Small intestine (tissue), 7 donors: ENCODE results near the gene MEGF11. TPM values are rescaled to one million over a fixed set of nuclear protein-coding genes. Genes with fewer than 3 reads are reported as not detected.

Experiments used
- DNase-seq, 2 donors: peaks; one replicate each; pipeline versions ENCODE4 v3.0.0 to v3.0.0-alpha.2; 2013
- FAIRE-seq: peaks from 2 replicates; lab custom pipeline; 2012; peaks lifted over from hg19 to GRCh38; lab: Jason Lieb, UNC
- H3K27ac ChIP-seq, 3 donors: one replicate each; pipeline ENCODE4 v1.5.1; 2013; ENCODE audit warnings: low read length in 2 of 3, mild to moderate bottlenecking in 2 of 3, control low read depth in 1 of 3, inconsistent platforms in 1 of 3, low read depth in 1 of 3, moderate library complexity in 1 of 3
- H3K27me3 ChIP-seq, 3 donors: one replicate each; pipeline ENCODE4 v1.6.1; 2013; ENCODE audit warnings: low read length in 3 of 3, inconsistent platforms in 1 of 3; ENCODE audit not compliant: control insufficient read depth in 3 of 3, insufficient read depth in 3 of 3
- H3K36me3 ChIP-seq, 3 donors: one replicate each; pipeline ENCODE4 v1.6.1; 2013; ENCODE audit warnings: low read length in 3 of 3, inconsistent platforms in 1 of 3, low read depth in 1 of 3, mild to moderate bottlenecking in 1 of 3, moderate library complexity in 1 of 3; ENCODE audit not compliant: control insufficient read depth in 3 of 3, insufficient read depth in 2 of 3
- H3K4me1 ChIP-seq, 3 donors: one replicate each; pipeline ENCODE4 v1.6.1; 2013; ENCODE audit warnings: low read length in 2 of 3, inconsistent platforms in 1 of 3, low read depth in 1 of 3, mild to moderate bottlenecking in 1 of 3, moderate library complexity in 1 of 3; ENCODE audit not compliant: control insufficient read depth in 3 of 3, insufficient read depth in 2 of 3
- H3K4me3 ChIP-seq, 3 donors: one replicate each; pipeline ENCODE4 v1.5.1; 2013; ENCODE audit warnings: low read length in 3 of 3, control low read depth in 1 of 3, inconsistent platforms in 1 of 3, low read depth in 1 of 3, mild to moderate bottlenecking in 1 of 3, moderate library complexity in 1 of 3
- H3K9me3 ChIP-seq, 2 donors: one replicate each; pipeline ENCODE4 v1.6.1; 2013; ENCODE audit warnings: low read depth in 1 of 2, low read length in 1 of 2; ENCODE audit not compliant: control insufficient read depth in 2 of 2, insufficient read depth in 1 of 2
- WGBS, 3 donors: extraction: QIAGEN DNeasy Blood & Tissue Kit; methylation state at CpG; one replicate each; pipeline ENCODE4 v1.1.7; 2013; 5-methylcytosine and 5-hydroxymethylcytosine counted together
- polyA plus RNA-seq, 4 donors: library from polyadenylated mRNA; stranded (reverse) in 3 of 4; unstranded in 1 of 4; fragments of 200-250 nt in 3 of 4; fragments of 120-200 nt in 1 of 4; gene quantifications; one replicate each; pipeline versions ENCODE4 v1.2.1 to v1.2.3, GENCODE V29; 2013
- donor health status: healthy with polysubstance abuse.
- donor health status: control.
- donor health status: control.
- donor health status: Bipolar disorder and iron deficiency.
- donor health status: healthy.

Gene MEGF11
- polyA plus RNA-seq, 4 donors: 0.24 to 0.41 TPM; not detected in 2

DNA sequence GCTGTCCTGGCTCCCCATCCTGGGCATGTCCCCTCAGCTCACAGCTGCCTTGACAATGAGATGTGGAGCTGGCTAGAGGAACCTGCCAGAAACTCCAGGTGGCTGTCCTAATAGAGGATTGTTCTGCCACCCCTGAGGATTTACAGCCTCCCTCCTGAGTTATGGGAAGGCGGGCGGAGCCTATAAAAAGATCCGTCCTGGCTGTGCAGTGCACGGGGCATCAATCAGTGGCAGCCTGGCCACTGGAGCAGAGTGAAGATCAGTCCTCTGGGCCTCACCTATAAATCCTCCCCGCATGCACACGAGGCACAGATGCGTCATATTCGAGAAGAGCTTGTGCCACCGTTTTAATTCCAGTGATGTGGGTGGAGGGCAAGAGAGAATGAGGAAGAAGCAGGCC is 90.0 kb downstream of the MEGF11 start:
- no peak for DNase-seq
- WGBS, 3 donors: 80 to 83% (median 83%) methylated on average over 9 of the region's 9 CpGs
- Histone ChIP-seq H3K4me1 (no peaks in the 10 kb centered on the region), H3K36me3 (no peaks in the 10 kb centered on the region), H3K4me3 (no peak overlapping the region), H3K27ac (no peak overlapping the region), H3K9me3 (no peaks in the 10 kb centered on the region), H3K27me3 (peaks cover 0 to 9% (median 2%) of the 10 kb centered on the region in 3 donors)
- no peak for FAIRE-seq

DNA sequence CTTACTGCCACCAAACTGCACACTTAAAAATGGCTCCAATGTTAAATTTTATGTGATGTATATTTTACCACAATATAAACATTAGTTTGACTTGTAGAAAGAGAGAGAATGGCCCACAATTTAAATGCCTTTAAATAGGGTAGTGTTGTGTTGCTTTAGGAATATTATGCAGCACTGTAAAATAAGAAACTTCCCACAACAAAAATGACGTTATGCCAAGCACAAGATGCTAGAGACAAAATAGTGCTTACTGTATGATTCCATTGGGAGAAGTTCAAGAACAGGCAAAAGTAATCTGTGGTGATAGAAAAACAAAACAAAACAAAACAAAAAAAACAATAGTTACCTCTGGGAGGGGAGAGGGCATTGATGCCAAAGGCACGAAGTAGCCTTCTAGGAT is 91.3 kb downstream of the MEGF11 start:
- no peak for DNase-seq
- peaks cover 0 to 9% (median 2%) of the 10 kb centered on the region in 3 donors for H3K27me3 ChIP-seq
- H3K36me3 ChIP-seq: no peaks in the 10 kb centered on the region
- WGBS, 3 donors: 59 to 80% (median 61%) methylated on average over 2 of the region's 2 CpGs
- no peak for FAIRE-seq
- H3K4me1 ChIP-seq: no peaks in the 10 kb centered on the region
- no peaks in the 10 kb centered on the region for H3K9me3 ChIP-seq
- H3K27ac ChIP-seq: no peak overlapping the region
- H3K4me3 ChIP-seq: no peak overlapping the region

DNA sequence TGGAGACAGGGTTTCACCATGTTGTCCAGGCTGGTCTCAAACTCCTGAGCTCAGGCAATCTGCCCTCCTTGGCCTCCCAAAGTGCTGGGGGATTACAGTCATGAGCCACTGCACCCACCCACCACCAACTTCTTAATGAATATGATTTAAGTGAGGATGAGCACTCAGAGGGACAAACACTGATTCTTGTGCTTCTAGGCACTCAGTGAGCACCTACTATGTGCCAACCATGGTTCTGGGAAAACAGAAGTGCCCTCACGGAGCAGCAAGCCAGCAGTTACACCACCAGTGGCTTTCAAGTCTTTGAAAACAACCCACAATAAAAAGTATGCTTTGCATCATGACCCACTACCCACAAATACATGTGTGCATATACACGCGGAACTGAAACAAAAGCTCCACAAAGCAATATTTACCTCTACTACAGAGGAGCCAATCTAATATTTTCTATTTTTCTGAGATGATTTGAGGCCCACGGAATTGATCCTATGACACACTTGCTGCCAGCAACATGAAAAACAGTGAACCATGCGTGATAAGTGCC is 91.9 kb downstream of the MEGF11 start:
- H3K9me3 ChIP-seq: no peaks in the 10 kb centered on the region
- H3K36me3 ChIP-seq: no peaks in the 10 kb centered on the region
- no peak overlapping the region for H3K4me3 ChIP-seq
- DNase-seq (no peak), FAIRE-seq (no peak)
- peaks cover 0 to 9% (median 2%) of the 10 kb centered on the region in 3 donors for H3K27me3 ChIP-seq
- no peaks in the 10 kb centered on the region for H3K4me1 ChIP-seq
- no peak overlapping the region for H3K27ac ChIP-seq
- WGBS, 3 donors: 81 to 88% (median 81%) methylated on average over 5 of the region's 5 CpGs

DNA sequence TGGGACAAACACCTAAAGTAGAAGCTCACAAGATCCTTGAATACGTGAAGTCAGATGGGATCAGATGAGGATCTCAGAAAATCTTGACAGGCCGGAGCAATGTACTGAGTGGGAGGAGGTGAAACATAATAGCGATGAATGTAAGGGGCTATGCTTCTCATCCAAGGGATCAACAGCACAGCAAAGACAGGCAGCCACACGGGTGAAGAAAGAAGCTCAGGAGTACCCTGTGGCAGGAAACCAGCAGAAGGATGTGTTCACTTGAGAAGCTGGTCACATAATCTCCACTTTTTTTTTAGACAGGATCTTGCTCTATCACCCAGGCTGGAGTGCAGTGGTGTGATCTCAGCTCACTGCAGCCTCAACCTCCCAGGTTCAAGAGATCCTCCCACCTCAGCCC is 92.4 kb downstream of the MEGF11 start:
- H3K4me1 ChIP-seq: no peaks in the 10 kb centered on the region
- H3K27ac ChIP-seq: no peak overlapping the region
- no peaks in the 10 kb centered on the region for H3K9me3 ChIP-seq
- FAIRE-seq (no peak), DNase-seq (no peak)
- peaks cover 0 to 9% (median 2%) of the 10 kb centered on the region in 3 donors for H3K27me3 ChIP-seq
- WGBS, 3 donors: 77 to 85% (median 85%) methylated on average over 4 of the region's 4 CpGs
- no peaks in the 10 kb centered on the region for H3K36me3 ChIP-seq
- H3K4me3 ChIP-seq: no peak overlapping the region

DNA sequence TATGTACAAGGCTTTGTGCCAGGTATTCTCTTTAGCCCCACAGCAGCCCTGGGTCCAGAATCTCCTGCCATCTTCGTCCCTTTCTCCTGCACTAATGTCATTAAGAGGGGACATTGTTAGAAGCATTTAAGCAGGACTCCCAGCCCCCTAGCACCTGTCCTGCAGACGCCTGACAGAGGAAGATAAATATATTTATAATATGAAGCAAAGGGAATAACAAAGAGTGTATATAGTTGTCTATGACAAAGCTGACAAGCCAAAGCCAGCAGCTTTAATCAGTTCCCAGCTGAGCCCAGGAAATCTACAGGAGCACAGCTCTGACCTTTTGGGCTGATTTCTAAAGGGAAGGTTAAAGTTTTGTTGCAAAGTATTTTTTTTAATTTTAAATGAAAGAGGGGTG is 96.0 kb downstream of the MEGF11 start:
- Histone ChIP-seq H3K4me3 (no peak overlapping the region), H3K36me3 (no peaks in the 10 kb centered on the region), H3K27me3 (peaks cover 0 to 5% (median 0%) of the 10 kb centered on the region in 3 donors), H3K9me3 (no peaks in the 10 kb centered on the region), H3K27ac (no peak overlapping the region), H3K4me1 (no peaks in the 10 kb centered on the region)
- no peak for DNase-seq
- WGBS, 3 donors: 43 to 48% (median 43%) methylated on average over 2 of the region's 2 CpGs
- FAIRE-seq: no peak

DNA sequence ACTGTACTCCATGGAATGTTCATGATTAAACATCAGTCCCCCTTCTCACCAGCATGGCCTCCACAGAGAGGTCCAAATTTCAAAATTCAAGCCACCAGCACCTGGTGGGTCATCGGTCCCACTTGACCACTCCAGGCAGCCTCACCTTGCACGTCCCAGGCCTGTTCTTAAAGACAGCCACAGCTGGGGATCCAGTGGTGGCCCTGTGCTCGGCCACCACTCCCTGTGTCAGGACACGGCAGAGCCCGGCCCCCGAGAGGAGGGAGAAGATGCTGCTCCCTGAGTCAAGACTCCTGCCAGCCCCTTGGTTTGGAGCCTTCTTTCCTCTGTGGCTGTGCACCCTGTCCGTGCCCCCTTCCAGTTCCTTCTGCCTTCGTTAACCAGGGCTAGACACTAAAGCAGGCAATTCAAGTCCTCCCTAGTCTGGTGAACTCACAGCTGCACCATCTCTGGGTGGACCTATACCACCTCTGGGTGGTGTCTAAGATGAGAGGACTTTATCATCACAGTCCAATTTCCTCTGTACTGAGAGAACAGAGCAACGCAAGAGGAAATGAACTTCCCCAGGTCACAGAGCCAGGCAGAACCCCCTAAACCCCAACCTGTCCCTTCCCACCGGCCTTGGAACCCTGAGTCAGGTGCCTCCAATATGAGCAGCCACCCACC is 97.1 kb downstream of the MEGF11 start:
- Histone ChIP-seq H3K4me3 (no peak overlapping the region), H3K9me3 (no peaks in the 10 kb centered on the region), H3K36me3 (no peaks in the 10 kb centered on the region), H3K27me3 (peaks cover 0 to 2% (median 0%) of the 10 kb centered on the region in 3 donors), H3K4me1 (no peaks in the 10 kb centered on the region), H3K27ac (no peak overlapping the region)
- no peak for DNase-seq
- WGBS, 3 donors: 72 to 79% (median 77%) methylated on average over 10 of the region's 10 CpGs
- no peak for FAIRE-seq

DNA sequence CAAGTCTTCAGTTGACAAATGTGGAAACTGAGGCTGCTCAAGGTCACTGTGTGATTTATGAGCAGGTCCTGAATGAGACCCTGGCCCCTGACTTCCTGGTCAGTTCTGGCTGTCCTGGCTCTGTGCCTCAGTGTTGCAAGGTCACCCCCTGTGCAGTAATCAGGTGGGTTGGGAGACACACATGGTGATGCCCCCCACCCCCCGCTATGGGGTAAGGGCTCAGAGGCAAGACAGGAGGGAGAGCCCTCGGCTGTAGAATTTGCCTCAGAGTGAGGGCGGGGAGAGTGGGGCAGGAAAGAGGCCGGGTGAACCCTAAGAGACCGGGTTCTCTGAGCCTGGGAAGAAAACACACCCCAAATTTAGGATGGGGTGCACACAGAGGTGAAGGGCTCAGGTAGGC is 98.5 kb downstream of the MEGF11 start:
- Histone ChIP-seq H3K4me1 (no peaks in the 10 kb centered on the region), H3K4me3 (no peak overlapping the region), H3K9me3 (no peaks in the 10 kb centered on the region), H3K27ac (no peak overlapping the region), H3K27me3 (peaks cover 0 to 8% (median 3%) of the 10 kb centered on the region in 3 donors), H3K36me3 (no peaks in the 10 kb centered on the region)
- FAIRE-seq (no peak), DNase-seq (no peak)
- 77 to 91% (median 81%) methylated on average over 5 of the region's 5 CpGs for WGBS, 3 donors

DNA sequence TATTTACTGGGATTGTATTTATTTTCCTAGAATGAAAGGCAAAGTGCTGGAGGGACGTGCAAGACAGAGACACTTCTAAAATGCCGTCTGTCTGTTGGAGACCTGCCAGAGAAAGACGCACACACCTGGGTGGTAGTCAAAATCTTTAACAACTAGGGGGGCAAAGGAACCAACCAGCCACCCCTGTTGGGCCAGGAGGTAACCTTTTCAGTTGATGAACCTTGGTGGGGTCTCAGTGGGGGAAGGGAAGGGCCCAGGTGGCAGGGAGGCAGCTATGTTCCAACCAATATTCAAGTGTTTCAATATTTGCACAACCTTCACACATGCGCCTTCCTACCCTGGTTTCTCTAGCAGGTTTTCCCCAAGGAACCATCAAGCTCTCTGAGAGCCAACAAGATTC is 99.0 kb downstream of the MEGF11 start:
- no peaks in the 10 kb centered on the region for H3K9me3 ChIP-seq
- no peak for FAIRE-seq
- no peak overlapping the region for H3K27ac ChIP-seq

More for the DNA sequence above, 99.0 kb downstream of the MEGF11 start:
- Histone ChIP-seq H3K4me1 (no peaks in the 10 kb centered on the region), H3K36me3 (no peaks in the 10 kb centered on the region), H3K4me3 (no peak overlapping the region), H3K27me3 (peaks cover 0 to 8% (median 3%) of the 10 kb centered on the region in 3 donors)
- DNase-seq: no peak
- WGBS, 3 donors: 72 to 76% (median 75%) methylated on average over 4 of the region's 4 CpGs
